Erythroblast (primary cell): ENCODE measurements around the gene SHOC2.

Experiments used
- DNase-seq, 2 experiments: peaks; one replicate each; lab custom pipeline; 2025; lab: John Stamatoyannopoulos, UW
- GATA1 ChIP-seq: IDR thresholded peaks from 2 replicates; pipeline ENCODE4 v1.6.1; 2011; ENCODE audit warnings: low read depth, mild to moderate bottlenecking, control low read depth, low read length, moderate library complexity
- POLR2A ChIP-seq: IDR thresholded peaks from 2 replicates; pipeline ENCODE4 v1.6.1; 2011; ENCODE audit warnings: mild to moderate bottlenecking, low read length

The SHOC2 gene

DNA sequence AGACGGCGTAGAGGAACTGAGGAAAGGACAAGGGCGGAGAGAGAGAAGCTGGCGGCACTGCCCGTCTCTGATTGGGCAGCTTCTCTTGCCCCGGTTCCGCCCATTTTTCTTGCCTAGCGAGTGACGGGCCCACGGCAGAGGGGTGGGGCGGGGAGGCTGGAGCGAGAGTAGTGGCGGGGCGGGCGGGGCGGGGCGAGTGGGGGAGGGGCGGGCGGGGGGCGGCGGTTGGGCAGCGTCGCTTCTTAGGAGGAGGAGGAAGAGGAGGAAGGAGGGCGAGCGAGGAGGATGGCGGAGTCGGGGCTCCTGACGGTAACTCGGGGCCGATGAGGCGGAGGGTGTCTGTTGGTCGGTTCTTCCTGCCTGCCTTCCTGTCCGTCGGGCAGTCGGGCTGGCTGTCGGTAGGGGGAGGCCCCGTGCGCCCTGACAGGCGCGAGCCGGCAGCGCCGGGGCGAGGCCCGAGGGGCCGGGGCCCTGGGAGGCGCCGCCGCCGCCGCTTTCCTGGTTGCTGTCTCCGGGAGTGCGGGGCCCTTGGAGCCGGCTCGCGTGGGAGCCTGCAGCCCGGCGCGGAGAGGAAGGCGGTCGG, at the start of gene SHOC2:
Gene SHOC2, plus strand, starts transcription at position 256 of the 583 bp plus-strand sequence. CDS start 44,755 bp downstream, outside the sequence.
- DNase-seq, result peak; percentile 99
- no peak for TF ChIP-seq GATA1
- no peak for TF ChIP-seq POLR2A

DNA sequence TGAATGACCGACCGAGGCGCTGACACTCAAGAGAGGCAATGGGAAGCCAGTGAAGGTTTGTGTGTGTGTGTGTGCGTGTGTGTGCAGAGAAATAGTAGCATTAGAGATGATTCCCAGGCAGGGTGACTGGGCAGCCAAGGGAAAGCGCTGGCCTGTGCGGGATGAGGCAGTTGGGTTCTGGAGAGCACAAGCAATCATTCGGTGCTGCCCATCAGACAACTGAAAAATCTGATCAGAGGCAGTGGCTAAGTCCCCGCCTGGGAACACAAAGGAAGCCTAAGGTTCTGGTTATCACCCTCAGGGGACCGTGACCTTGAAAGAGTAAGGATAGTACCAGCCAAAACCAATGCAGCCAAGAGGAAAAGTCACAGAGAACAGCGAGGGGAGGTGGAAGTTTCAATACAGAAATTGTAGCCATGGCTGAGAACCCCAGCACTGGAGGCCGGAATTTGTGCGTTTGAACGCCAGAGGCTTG, 48.5 kb upstream of the SHOC2 start:
- no peak for TF ChIP-seq POLR2A
- TF ChIP-seq GATA1, result no peak
- peak in 1 of 2 experiments; percentile 40 for DNase-seq

DNA sequence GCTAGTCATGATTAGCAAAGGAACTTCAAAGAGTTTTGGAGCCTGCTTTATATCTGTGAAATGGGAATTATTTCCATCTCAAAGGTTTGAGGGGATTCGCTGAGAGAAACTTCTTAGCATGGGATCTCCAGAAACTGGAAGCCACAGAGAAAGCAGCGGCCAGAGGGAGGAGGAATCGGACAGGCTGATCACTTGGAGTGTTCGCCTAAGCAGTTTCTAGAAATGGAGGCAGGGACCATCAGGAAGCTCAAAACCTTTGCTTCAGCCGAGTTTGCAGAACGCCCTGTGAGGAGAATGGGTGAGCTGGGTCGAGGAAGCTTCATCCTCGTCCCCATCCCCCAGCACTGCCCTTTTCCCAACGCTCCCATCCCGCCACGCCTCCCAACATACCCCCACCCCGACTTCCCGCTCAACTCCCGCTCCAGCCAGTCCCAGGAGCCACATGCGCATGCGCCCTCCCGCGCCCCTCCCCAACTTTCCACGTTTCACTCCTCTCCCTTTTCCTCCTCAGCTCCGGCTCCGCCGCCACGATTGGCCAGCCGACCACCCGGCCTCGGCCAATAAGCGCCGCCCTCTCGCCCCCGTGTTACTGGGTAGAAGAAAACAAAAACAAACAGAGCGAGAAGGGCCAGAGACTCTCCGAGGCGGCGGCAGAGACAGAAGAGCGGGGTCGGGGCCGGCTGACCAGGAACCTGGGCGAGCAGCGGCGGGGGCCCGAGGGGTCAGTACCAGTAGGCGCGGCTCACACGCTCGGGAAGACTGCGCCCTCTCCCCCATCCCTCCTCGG, 47.9 kb upstream of the SHOC2 start, which contains the start of gene PDCD4:
Gene PDCD4, plus strand, starts transcription at position 631 of the 787 bp plus-strand sequence. CDS start 4,100 bp downstream, outside the sequence.
- TF ChIP-seq GATA1 (no peak), POLR2A (peak; percentile 85)
- peak; percentile 94 to 96 for DNase-seq

- DNase-seq, result peak; percentile 94
- TF ChIP-seq GATA1 (no peak), POLR2A (peak; percentile 59)
Measured at GRCh38 chr10:110872145-110872983, 47.0 kb upstream of the SHOC2 start.

DNA sequence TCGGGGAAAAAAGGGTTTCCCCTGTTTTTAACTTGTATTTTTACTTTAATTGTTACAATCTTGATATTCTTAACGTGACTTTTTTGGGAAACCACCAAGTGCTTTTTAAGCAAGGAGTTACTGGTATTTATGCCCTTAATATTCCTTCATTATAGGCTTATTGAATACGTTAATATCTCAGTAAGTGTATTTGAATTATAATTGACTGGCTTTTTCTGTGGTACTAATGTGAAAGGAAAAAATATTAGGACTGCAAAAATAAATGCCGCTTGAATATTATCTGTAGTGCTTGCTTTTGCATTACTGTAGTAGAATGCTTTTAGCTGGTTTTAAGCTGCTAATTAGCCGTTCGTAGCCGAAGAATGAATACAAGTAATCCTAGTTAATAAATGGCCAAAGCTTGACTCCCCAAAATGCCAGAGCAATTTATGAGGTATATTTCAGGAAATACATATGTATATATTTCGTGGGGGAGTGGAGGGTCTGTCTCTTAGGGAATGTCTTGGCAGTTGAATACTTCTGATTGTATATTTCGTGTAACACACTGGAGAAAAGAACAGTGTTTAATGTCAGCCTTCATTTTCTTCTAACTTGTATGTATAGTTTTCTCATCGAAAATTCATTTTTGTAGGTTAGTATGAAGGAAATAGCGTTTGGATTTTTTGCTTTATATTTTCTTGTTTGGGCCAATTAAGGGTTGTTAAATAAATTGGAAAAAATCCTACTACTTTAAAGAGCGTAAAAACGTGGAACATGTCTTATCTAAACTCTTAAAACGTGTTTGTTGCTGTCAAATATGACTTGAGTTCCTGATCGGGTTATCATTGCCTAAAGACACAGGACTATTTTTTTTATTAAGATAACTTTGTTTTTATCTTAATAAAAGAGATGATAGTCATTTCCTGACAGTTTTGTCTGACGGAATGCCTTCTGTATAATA, 46.1 kb upstream of the SHOC2 start:
- no peak for TF ChIP-seq GATA1
- no peak for TF ChIP-seq POLR2A
- peak; percentile 50 to 76 for DNase-seq

- DNase-seq, result peak in 1 of 2 experiments; percentile 51
- no peak for TF ChIP-seq POLR2A
- no peak for TF ChIP-seq GATA1
Measured at GRCh38 chr10:110873951-110874350, 45.5 kb upstream of the SHOC2 start.

GRCh38 chr10:110876000-110876399, 43.4 kb upstream of the SHOC2 start:
- DNase-seq, result peak in 1 of 2 experiments; percentile 25
- TF ChIP-seq GATA1 (no peak), POLR2A (no peak)

DNA sequence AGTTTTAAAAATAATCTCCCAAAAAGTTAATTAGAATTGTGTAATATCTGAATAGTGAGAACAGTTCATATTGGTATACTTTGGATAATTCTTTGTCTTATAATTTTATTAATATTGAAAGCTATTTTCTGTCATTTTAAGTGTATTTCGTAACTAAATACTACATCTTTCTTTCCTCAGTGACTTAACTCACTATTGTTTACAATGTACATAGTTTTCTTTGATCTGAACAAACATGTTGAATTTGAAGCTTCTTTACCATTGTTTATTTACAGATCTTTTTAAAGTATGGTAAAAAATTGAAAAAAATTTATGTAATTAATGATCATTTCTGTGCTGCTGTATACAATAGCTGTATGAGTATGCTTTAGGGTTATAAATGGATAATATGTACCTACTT, 42.6 kb upstream of the SHOC2 start:
- TF ChIP-seq GATA1, result no peak
- no peak for TF ChIP-seq POLR2A
- DNase-seq, result no peak

GRCh38 chr10:110880012-110880411, 39.4 kb upstream of the SHOC2 start:
- TF ChIP-seq POLR2A (no peak), GATA1 (no peak)
- DNase-seq, result no peak

GRCh38 chr10:110881247-110881646, 38.2 kb upstream of the SHOC2 start:
- no peak for DNase-seq
- no peak for TF ChIP-seq POLR2A
- no peak for TF ChIP-seq GATA1

DNA sequence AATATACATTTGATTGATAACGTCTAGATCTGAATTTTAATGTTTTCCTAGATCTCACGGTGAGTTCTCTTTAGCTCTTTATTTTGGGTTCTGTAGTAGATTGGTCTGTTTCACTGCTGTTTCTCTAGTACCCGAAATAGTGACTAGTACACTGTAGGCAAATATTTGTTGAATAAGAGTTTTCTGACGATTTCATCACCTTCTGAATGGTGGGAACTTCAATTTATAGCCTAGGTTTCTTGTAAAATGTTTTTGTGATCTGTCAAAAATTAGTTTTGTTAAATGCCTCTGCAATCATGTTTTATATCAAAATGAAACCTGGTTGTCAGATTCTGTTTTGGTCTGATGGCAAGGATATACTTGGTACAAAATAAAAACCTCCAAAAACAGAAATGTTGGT, 37.5 kb upstream of the SHOC2 start:
- no peak for TF ChIP-seq POLR2A
- TF ChIP-seq GATA1, result no peak
- peak; percentile 20 to 70 for DNase-seq

- DNase-seq, result peak; percentile 16 to 57
Measured at GRCh38 chr10:110883924-110884323, 35.5 kb upstream of the SHOC2 start.

More at GRCh38 chr10:110883924-110884323, 35.5 kb upstream of the SHOC2 start:
- no peak for TF ChIP-seq GATA1
- TF ChIP-seq POLR2A, result no peak
